HG02938 (cell line): ENCODE data around the gene PLCH1.

Experiments
- ATAC-seq: cut with Tn5 transposase; IDR thresholded peaks from one replicate; pipeline ENCODE4 v1.9.1; 2021; ENCODE audit warnings: mild to moderate bottlenecking, moderate library complexity; ENCODE audit not compliant: unreplicated experiment

The PLCH1 gene

DNA sequence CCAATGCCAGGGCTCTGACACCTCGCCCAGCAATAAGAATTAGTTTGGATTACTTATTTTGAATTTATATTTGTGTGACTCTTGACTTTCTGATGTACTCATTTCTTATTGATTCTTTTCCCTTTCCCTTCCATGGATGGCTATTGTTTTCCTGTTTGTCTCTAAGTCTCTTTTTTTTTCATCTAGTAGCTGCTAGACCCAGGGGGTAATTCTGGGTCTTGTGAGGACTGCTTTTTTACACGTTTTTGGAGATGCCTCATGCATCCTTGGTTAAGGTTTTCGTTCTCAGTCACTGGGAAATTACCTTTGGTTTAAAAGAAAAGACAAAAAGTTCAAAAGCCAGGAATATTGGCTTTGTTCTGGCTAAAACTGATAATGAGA lies 381.2 kb downstream of the PLCH1 start:
- no peak for ATAC-seq

- ATAC-seq = no peak
These were observed 381.8 kb downstream of the PLCH1 start for GRCh38 chr3:155362808-155363689.

DNA sequence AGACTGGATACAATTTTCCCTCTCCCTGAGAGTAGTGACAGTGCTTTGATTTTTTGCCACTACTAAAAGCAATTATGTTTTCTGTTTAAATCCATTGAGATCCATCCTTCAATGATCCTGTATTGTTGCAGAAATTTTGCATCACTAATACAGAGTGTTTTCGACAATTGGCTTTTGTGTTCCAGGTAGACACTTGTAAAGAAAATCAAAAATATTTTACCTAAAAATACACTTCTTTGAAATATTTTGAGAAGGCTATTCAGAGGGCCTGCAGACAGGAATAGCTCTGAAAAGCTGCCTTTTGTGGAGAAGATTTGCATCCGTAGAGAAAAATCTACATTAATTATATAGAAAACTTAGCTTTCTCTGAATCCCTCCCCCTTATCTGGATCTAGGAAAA lies 384.6 kb downstream of the PLCH1 start:
- ATAC-seq = no peak

DNA sequence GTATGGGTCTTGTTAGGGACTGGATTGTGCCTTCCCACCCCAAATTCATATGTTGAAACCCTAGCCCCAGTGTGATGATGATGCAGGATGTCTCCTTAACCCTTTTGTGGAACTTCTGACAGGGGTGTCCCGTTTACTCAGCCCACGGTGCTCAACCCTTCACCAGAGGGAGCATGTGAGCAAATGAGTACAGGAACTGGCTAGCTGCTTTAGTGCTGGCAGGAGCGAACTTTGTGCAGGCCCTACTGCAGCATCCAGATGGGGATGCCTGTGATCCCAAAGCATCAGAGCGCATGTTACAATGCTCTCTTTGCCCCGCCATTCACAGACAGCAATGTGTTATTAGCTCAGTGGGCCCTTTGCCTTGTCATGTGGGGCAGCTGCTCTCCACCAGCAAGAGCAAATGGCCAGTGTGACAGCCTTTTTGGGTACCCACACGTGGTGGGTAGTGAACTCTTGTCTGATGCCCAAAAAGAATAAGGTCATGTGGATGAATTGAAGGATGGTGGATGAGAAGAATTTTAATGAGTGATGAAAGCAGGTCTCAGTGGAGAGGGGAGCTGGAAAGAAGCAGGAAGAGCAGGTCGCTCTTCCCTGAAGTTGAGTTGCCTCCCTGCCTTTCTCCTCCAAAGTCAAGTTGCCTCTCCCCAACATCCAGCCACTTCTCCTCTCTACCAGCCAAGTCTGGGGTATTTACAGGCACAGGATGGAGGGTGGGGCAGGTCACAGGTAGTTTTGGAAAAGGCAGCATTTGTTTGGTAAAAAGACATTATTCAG lies 388.1 kb downstream of the PLCH1 start:
- ATAC-seq = no peak

GRCh38 chr3:155354658-155355057 lies 390.2 kb downstream of the PLCH1 start:
- ATAC-seq = no peak

GRCh38 chr3:155352900-155353490 lies 391.9 kb downstream of the PLCH1 start:
- ATAC-seq = no peak

- ATAC-seq = no peak
These were observed 394.3 kb downstream of the PLCH1 start for GRCh38 chr3:155350571-155350970.

DNA sequence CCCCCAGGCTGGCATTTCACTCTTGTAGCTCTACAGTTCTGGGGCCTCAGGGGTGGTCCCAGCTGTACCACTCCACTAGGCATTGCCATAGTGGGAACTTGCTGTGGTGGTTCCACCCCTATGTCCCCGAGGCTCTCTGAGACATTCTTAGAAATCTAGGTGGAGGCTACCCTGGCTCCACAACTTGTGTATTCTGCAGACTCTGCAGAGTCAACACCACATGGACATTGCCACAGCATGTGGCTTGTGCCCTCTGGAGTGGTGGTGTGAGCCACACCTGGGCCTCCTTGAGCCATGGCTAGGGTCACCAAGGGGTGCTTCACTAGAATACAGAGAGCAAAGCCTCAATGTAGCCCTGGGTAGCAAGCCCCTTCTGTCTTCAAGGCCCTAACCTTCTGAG lies 397.0 kb downstream of the PLCH1 start:
- no peak for ATAC-seq

DNA sequence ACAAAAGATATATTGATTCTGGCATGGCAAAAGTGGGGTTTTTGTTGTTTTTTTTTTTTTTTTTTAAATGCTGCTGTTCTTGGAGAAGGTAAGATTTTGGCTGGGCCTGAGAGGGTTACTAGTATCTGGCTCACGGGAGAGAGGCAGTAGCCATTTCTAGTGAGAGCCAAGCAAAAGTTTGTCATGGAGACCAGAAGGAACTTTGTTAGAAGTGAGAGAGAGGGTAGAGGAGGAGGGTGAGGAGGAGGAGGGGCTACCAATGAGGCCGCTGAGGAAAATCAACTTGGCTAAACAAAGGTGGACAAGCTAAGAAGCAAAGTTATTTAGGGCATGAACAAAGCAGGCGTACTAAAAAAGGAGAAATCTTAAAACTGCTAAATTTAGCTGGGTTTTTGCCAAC lies 402.5 kb downstream of the PLCH1 start:
- no peak for ATAC-seq

GRCh38 chr3:155339052-155339451 lies 405.8 kb downstream of the PLCH1 start:
- no peak for ATAC-seq

DNA sequence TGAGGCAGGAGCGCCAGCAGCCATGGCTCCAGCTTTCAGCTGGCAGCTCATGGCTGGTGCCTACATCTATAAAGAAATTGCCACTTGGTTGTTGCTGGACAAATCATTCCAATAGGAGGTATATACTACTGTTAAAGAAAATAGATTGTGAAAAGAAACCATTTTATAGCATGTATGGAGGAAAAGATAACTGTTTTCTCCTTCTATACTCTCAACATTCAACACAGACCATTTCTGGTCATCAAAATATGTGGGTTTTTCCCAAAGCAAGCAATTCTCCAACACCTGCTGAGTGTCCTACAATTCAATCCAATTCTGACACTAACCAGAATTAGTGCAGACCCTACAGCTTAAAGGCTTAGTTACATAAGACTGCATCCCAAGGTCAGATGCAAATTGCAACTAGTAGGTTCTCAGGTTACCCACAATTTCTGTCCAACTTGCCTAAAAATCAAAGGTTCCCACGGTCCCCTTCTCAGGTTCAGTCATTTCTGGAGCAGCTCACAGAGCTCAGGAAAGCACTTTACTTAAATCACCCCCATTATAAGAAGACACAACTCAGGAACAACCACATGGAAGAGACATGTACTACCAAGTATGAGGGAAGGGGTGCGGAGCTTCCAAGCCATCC lies 409.0 kb downstream of the PLCH1 start:
- ATAC-seq = peak; percentile 40

- ATAC-seq = peak; percentile 92
These were observed 409.8 kb downstream of the PLCH1 start for GRCh38 chr3:155334914-155335723.

- no peak for ATAC-seq
These were observed 410.5 kb downstream of the PLCH1 start for GRCh38 chr3:155334215-155334913.

GRCh38 chr3:155332716-155333115 lies 412.2 kb downstream of the PLCH1 start:
- no peak for ATAC-seq

- ATAC-seq = no peak
These were observed 413.8 kb downstream of the PLCH1 start for GRCh38 chr3:155331078-155331477.

GRCh38 chr3:155330370-155330769 lies 414.5 kb downstream of the PLCH1 start:
- ATAC-seq = no peak

DNA sequence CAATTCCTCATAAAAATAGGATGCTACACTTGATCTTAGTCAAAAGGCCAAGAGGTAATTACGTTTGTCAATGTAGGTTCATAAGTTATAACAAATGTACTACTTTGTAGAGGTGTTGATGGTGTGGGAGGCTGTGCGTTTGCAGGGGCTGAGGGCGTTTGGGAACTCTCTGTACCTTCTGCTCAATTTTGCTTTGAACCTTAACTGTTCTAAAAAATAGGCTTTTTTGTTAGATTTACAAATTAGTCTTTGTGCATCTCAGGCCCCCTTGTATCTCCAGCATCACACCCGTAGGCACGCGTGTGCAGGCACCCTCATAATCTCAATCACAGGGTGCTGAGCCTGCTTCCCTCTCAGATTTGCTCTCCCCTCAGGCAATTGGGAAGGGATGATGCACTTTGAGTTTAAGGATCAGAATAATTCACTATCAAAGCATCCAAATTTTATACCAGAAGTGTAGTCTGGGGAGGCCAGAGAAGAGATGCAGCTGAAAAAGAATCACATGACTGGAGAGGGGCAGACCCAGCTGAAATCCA lies 415.3 kb downstream of the PLCH1 start:
- ATAC-seq = no peak

DNA sequence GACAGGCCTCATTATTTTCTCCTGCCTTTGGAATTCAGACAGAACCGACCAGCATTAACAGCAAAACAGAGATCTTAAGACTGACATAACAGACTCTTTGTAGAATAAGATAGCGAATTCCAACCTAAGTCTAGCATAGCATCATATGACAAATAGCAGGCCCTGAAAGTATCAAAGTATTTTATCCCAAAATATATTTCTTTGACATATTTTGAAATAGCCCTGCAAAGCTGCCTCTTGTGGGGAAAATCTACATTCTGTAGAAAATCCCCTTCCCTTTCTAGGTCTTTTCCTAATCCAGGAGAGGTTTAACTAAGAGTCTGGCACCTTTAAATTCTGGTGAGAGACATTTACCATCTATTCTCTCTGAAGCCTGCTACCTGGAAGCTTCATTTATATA lies 417.0 kb downstream of the PLCH1 start:
- ATAC-seq = no peak

GRCh38 chr3:155327430-155327829 lies 417.4 kb downstream of the PLCH1 start:
- no peak for ATAC-seq

GRCh38 chr3:155326901-155327300 lies 418.0 kb downstream of the PLCH1 start:
- no peak for ATAC-seq
